A673 (cell line): Measurements from ENCODE around the gene ADIG.

Experiments
- CTCF ChIP-seq: fragments of 300-800, 200-600 bp; sonication (generic); conservative IDR thresholded peaks from 2 replicates; pipeline ENCODE4 v1.5.1; 2017; ENCODE audit warnings: low read depth, mild to moderate bottlenecking, antibody characterized with exemption, low read length, moderate library complexity, mixed read lengths
- EZH2 ChIP-seq: fragments of 200-600 bp; sonication (generic); IDR thresholded peaks from 2 replicates; pipeline ENCODE4 v1.6.1; 2017; ENCODE audit warnings: borderline replicate concordance, low read depth, mild to moderate bottlenecking, mixed read lengths, antibody characterized with exemption, low read length; ENCODE audit not compliant: poor library complexity, severe bottlenecking

GRCh38 chr20:38579921-38580320 lies 1.1 kb upstream of the ADIG start:
- TF ChIP-seq EZH2, result no peak
- no peak for TF ChIP-seq CTCF
